ENCODE data around the gene YWHAQ.

The YWHAQ gene

DNA sequence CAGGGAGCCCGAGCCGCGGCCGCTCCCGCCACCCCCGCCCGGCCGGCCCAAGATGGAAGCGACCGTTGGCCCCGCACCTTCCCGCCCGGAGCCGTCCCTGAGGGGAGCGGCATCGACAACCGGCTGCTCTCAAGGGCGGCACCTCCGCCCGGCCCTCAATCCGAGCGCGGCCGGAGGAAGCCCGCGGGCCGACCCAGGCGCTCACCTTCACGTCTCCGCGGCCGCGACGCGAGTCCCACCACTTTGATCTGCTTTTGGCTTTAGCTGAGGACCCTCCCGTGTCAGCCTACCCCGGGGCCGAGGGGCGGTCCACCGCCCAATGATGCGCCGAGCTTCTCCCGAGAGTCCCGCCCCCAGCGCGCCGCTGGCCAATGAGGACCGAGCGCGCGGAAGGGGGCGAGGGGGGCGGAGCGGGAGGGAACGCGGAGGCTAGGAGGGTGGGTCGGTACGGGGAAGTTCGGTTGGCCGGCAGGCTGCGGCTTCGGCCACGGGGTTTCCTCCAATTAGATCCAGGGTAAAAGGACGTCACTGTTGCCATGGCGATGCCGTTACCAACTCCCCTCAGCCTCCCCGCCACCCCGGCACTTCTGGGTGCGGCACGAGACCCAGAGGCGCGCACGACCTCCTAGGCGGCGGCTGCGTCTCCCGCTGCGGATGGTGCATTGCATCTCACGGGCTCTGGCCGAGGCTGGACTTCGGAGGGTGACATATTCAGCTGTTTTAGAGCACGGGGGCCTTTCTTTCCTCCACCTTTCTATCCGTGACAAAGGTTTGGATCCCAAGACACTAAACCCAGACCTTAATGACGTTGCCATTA, at the start of gene YWHAQ:
TSS of gene YWHAQ (minus strand) at position 262 of the 817 bp plus-strand sequence. CDS start 545 bp downstream, outside the sequence.
- peak; percentile 97 for DNase-seq

DNA sequence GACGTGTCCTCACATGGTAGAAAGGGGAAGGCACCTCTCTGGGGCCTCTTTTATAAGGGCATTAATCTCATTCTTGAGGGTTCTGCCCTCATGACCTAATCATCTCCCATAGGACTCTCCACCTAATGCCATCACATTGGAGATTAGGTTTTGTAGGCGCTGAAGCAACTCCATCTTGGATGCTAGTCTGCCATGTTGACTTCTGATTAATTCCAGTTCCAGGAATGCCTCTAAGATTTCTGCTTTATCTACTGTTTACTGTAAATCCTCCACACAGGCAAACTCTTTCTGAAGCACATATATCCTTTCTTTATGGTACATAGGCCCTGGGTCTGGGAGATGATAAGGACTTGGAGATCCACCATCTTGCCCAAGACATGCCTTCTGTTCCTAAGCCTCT, 49.3 kb upstream of the YWHAQ start:
- DNase-seq = no peak

GRCh38 chr2:9679218-9679617, 48.4 kb upstream of the YWHAQ start:
- no peak for DNase-seq

DNA sequence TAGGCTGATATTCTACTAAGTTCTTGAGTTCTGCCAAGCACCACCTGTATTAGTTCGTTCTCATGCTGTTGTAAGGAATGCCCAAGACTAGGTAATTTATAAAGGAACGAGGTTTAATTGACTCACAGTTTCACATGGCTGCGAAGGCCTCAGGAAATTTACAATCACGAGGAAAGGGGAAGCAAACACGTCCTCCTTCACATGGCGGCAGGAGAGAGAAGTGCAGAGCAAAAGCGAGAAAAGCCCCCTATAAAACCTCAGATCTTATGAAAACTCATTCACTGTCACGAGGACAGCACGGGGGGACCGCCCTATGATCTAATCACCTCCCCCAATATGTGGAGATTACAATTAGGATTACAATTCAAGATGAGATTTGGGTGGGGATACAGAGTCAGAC, 47.7 kb upstream of the YWHAQ start:
- no peak for DNase-seq

- peak; percentile 57 for DNase-seq
These were observed 44.9 kb upstream of the YWHAQ start for GRCh38 chr2:9675415-9676351.

- no peak for DNase-seq
These were observed 44.2 kb upstream of the YWHAQ start for GRCh38 chr2:9674891-9675414.

- no peak for DNase-seq
These were observed 43.2 kb upstream of the YWHAQ start for GRCh38 chr2:9673914-9674481.

GRCh38 chr2:9668687-9669345, 38.0 kb upstream of the YWHAQ start:
- no peak for DNase-seq

- DNase-seq = no peak
These were observed 37.0 kb upstream of the YWHAQ start for GRCh38 chr2:9667826-9668225.

DNA sequence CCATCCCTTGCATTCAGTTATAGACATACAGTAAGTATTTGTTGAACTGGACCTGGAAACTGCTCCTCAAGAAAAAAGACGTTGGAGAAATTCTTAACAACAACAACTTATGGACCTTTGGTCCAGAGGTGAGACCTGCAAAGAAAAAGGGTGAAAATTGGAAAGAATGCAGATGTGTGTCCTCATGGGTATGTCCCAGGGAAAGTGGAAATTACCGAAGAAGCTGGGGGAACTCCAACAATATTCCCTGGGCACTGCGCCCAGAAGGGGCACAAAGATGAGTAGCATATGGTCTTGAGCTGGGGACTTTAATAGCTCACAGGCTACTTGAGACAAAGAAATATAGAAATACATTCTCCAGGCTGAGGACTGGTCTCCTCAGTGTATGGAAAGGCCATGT, 35.5 kb upstream of the YWHAQ start:
- DNase-seq = no peak

GRCh38 chr2:9665898-9666297, 35.1 kb upstream of the YWHAQ start:
- no peak for DNase-seq

- no peak for DNase-seq
These were observed 33.6 kb upstream of the YWHAQ start for GRCh38 chr2:9664365-9664764.

- no peak for DNase-seq
These were observed 32.4 kb upstream of the YWHAQ start for GRCh38 chr2:9663008-9663879.

- no peak for DNase-seq
These were observed 30.5 kb upstream of the YWHAQ start for GRCh38 chr2:9661261-9661660.

GRCh38 chr2:9660781-9661180, 30.0 kb upstream of the YWHAQ start:
- no peak for DNase-seq

GRCh38 chr2:9660154-9660553, 29.4 kb upstream of the YWHAQ start:
- DNase-seq = no peak

DNA sequence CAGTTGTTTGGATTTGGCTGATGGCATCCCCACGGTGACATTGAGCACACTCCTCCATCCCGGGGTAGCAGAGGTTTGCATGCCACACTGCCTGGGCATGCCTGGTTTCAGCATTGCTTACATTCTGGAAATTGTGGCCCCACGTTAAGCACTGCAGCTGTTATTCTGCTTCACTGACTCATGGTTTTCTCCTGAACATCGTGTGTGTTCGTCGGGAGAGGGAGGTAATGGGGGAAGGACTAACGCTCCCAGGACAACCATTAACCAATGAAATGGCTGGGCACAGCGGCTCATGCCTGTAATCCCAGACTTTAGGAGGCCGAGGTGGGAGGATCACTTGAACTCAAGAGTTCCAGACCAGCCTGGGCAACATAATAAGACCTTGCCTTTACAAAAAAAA, 28.2 kb upstream of the YWHAQ start:
- DNase-seq = no peak

DNA sequence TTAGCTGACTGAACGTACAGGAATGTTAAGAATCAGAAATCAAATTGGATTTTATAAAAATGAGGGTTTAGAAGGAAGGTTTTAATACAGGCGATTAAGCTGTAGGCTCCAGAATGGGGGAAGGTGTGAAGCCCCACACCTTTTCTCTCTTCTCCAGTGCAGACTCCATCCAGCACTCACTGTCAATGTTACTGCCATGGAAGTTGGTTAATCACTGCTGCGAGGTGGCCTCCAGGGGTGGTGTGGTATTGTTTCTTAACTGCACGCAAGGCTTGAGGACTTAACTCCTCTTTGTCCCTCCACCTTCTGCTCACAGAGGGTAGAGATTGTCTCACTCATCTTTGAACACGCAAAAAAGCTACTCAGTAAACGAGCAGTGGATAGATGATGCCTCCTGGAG, 26.9 kb upstream of the YWHAQ start:
- no peak for DNase-seq

DNA sequence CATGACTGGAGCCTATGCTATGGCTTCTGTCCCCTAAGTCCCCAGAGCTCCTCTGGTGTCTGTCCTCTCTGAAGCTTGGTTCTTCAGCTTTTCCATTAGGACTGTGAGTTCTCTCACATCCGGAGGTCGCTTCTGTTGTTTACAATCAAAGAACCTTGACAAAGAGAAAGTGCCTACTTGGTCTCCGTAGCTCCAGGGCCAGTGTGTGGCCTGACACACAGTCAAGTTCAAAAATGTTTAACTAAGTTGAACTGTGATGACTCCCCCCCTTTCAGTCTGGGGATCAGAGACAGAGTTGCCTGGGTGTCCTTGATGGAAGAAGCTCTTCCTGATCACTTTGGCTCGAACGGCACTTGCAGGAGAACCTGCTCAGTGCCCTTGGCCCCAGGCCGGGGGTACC, 26.3 kb upstream of the YWHAQ start:
- no peak for DNase-seq

GRCh38 chr2:9656270-9656766, 25.5 kb upstream of the YWHAQ start:
- DNase-seq = peak; percentile 45

- DNase-seq = no peak
These were observed 24.9 kb upstream of the YWHAQ start for GRCh38 chr2:9655441-9656269.
